ENCODE data around the gene SOX6.

The SOX6 gene

DNA sequence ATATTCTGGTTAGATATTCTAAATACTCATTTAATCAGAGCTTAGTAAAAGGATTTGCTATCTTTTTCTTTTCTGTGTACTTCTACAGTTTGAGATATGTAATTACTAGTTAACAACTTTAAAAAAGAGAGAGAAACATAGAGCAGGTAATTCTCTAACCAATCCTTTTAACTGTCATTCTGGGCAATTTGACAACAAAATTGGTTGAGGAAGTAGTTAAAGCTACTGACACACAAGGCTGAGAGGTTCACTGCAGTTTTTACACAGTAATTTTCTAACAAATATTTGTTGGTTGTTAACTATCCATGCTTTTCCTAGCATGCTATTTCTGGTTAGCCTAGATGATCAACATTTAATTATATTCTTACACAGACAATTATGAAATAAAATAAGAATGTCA, 3.6 kb downstream of the SOX6 start:
- DNase-seq, result no peak
- Mint-ChIP-seq H3K27ac (no peak overlapping the region), H3K36me3 (ENCODE audit: low read depth) (no peaks in the 10 kb centered on the region), H3K4me1 (ENCODE audit: low read depth) (no peaks in the 10 kb centered on the region), H3K4me3 (no peak overlapping the region), H3K27me3 (no peaks in the 10 kb centered on the region), H3K9me3 (no peaks in the 10 kb centered on the region)

- no peak overlapping the region for H3K27ac Mint-ChIP-seq
- no peaks in the 10 kb centered on the region for H3K9me3 Mint-ChIP-seq
- no peaks in the 10 kb centered on the region for H3K4me1 Mint-ChIP-seq (ENCODE audit: low read depth)
- H3K27me3 Mint-ChIP-seq, result no peaks in the 10 kb centered on the region
- no peak overlapping the region for H3K4me3 Mint-ChIP-seq
- DNase-seq, result no peak
- H3K36me3 Mint-ChIP-seq (ENCODE audit: low read depth), result no peaks in the 10 kb centered on the region
Observed at GRCh38 chr11:16350125-16350524, 6.2 kb downstream of the SOX6 start.

DNA sequence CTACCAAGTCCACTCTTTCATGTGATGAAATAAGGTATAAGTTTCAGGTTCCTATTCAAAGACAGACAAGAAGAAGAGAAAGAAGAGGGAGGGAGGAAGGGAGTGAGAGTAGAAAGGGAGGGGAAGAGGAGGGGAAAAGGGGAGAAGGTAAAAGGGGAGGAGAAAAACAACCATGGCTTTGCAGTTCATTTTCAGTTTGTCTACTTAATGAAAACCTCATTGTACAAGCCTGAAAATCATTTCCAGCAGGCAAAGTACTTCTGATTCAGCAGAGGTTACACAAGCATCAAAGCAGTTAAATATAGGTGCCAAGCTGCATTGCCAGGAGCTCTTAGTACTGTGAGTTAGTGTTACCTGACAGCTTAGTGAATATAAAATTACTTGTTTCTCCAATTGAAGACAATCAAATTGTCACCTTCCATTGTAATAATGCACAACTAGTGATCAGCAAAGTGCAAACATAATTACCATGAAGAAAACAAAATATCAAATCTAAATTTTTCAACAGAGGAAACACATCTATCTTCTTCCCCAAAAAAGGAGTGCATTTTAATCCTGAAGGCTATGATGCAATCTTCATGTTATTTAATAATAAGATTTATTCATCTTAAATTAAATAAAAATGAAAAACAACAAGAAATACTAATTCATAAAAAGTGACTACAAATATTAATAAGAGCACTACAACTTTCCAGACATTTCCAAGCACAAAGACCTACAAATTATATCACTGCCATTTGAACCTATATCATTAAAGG, 8.2 kb downstream of the SOX6 start:
- Mint-ChIP-seq H3K4me1 (ENCODE audit: low read depth) (no peaks in the 10 kb centered on the region), H3K27ac (no peak overlapping the region), H3K4me3 (no peak overlapping the region), H3K36me3 (ENCODE audit: low read depth) (no peaks in the 10 kb centered on the region), H3K9me3 (peaks cover 2% of the 10 kb centered on the region), H3K27me3 (no peaks in the 10 kb centered on the region)
- no peak for DNase-seq

DNA sequence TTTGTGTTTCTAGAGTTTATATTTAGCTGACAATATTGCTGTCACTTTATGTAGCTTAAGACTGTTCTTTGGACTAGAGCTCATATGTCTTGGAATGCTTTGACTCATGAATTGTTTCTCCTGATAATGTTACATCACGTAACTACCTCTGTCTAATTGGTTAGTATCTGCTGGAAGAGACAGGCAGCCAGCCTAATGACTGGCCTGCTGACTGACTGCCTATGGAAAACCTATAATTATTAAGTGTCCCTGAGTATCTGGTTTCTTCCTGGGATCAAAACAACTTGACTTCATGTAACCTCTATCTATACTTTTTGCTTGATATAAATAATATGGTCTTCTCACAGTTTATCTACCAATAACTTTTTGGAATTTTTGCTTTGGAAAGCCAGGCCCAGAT, 9.4 kb downstream of the SOX6 start:
- Mint-ChIP-seq H3K9me3 (peaks cover 2% of the 10 kb centered on the region), H3K27me3 (no peaks in the 10 kb centered on the region), H3K27ac (no peak overlapping the region), H3K4me1 (ENCODE audit: low read depth) (no peaks in the 10 kb centered on the region), H3K36me3 (ENCODE audit: low read depth) (no peaks in the 10 kb centered on the region), H3K4me3 (no peak overlapping the region)
- DNase-seq, result no peak

GRCh38 chr11:16341853-16342252, 14.5 kb downstream of the SOX6 start:
- H3K4me1 Mint-ChIP-seq (ENCODE audit: low read depth), result no peaks in the 10 kb centered on the region
- H3K4me3 Mint-ChIP-seq, result no peak overlapping the region
- H3K36me3 Mint-ChIP-seq (ENCODE audit: low read depth), result no peaks in the 10 kb centered on the region
- no peak overlapping the region for H3K27ac Mint-ChIP-seq
- no peaks in the 10 kb centered on the region for H3K27me3 Mint-ChIP-seq
- no peak for DNase-seq
- H3K9me3 Mint-ChIP-seq, result peaks cover 4% of the 10 kb centered on the region

GRCh38 chr11:16338393-16338792, 18.0 kb downstream of the SOX6 start:
- H3K36me3 Mint-ChIP-seq (ENCODE audit: low read depth), result no peaks in the 10 kb centered on the region
- no peaks in the 10 kb centered on the region for H3K27me3 Mint-ChIP-seq
- no peaks in the 10 kb centered on the region for H3K4me1 Mint-ChIP-seq (ENCODE audit: low read depth)
- no peak overlapping the region for H3K4me3 Mint-ChIP-seq
- peaks cover 2% of the 10 kb centered on the region for H3K9me3 Mint-ChIP-seq
- no peak overlapping the region for H3K27ac Mint-ChIP-seq
- no peak for DNase-seq

GRCh38 chr11:16337421-16338213, 18.7 kb downstream of the SOX6 start:
- H3K27me3 Mint-ChIP-seq, result no peaks in the 10 kb centered on the region
- no peaks in the 10 kb centered on the region for H3K4me1 Mint-ChIP-seq (ENCODE audit: low read depth)
- H3K27ac Mint-ChIP-seq, result no peak overlapping the region
- no peak for DNase-seq
- H3K9me3 Mint-ChIP-seq, result peaks cover 2% of the 10 kb centered on the region
- no peak overlapping the region for H3K4me3 Mint-ChIP-seq
- H3K36me3 Mint-ChIP-seq (ENCODE audit: low read depth), result no peaks in the 10 kb centered on the region

GRCh38 chr11:16336721-16337120, 19.6 kb downstream of the SOX6 start:
- H3K4me1 Mint-ChIP-seq (ENCODE audit: low read depth), result no peaks in the 10 kb centered on the region
- H3K4me3 Mint-ChIP-seq, result no peak overlapping the region
- H3K9me3 Mint-ChIP-seq, result peaks cover 2% of the 10 kb centered on the region
- H3K36me3 Mint-ChIP-seq (ENCODE audit: low read depth), result no peaks in the 10 kb centered on the region
- H3K27me3 Mint-ChIP-seq, result no peaks in the 10 kb centered on the region
- H3K27ac Mint-ChIP-seq, result no peak overlapping the region
- no peak for DNase-seq

- H3K9me3 Mint-ChIP-seq, result peaks cover 2% of the 10 kb centered on the region
Observed at GRCh38 chr11:16336204-16336603, 20.1 kb downstream of the SOX6 start.

GRCh38 chr11:16335236-16335962, 20.9 kb downstream of the SOX6 start:
- Mint-ChIP-seq H3K4me3 (no peak overlapping the region), H3K4me1 (ENCODE audit: low read depth) (no peaks in the 10 kb centered on the region), H3K27me3 (no peaks in the 10 kb centered on the region), H3K27ac (no peak overlapping the region), H3K9me3 (peaks cover 2% of the 10 kb centered on the region), H3K36me3 (ENCODE audit: low read depth) (no peaks in the 10 kb centered on the region)
- no peak for DNase-seq

More at GRCh38 chr11:16336204-16336603, 20.1 kb downstream of the SOX6 start:
- Mint-ChIP-seq H3K4me3 (no peak overlapping the region), H3K27ac (no peak overlapping the region), H3K27me3 (no peaks in the 10 kb centered on the region), H3K4me1 (ENCODE audit: low read depth) (no peaks in the 10 kb centered on the region), H3K36me3 (ENCODE audit: low read depth) (no peaks in the 10 kb centered on the region)
- no peak for DNase-seq

- no peaks in the 10 kb centered on the region for H3K36me3 Mint-ChIP-seq (ENCODE audit: low read depth)
- H3K4me3 Mint-ChIP-seq, result no peak overlapping the region
- no peaks in the 10 kb centered on the region for H3K27me3 Mint-ChIP-seq
- no peaks in the 10 kb centered on the region for H3K4me1 Mint-ChIP-seq (ENCODE audit: low read depth)
- DNase-seq, result no peak
- peaks cover 3% of the 10 kb centered on the region for H3K9me3 Mint-ChIP-seq
- H3K27ac Mint-ChIP-seq, result no peak overlapping the region
Observed at GRCh38 chr11:16326679-16327297, 29.6 kb downstream of the SOX6 start.

- Mint-ChIP-seq H3K9me3 (peaks cover 3% of the 10 kb centered on the region), H3K27me3 (no peaks in the 10 kb centered on the region), H3K27ac (no peak overlapping the region), H3K4me1 (ENCODE audit: low read depth) (no peaks in the 10 kb centered on the region), H3K36me3 (ENCODE audit: low read depth) (no peaks in the 10 kb centered on the region), H3K4me3 (no peak overlapping the region)
- DNase-seq, result no peak
Observed at GRCh38 chr11:16322190-16322589, 34.2 kb downstream of the SOX6 start.

DNA sequence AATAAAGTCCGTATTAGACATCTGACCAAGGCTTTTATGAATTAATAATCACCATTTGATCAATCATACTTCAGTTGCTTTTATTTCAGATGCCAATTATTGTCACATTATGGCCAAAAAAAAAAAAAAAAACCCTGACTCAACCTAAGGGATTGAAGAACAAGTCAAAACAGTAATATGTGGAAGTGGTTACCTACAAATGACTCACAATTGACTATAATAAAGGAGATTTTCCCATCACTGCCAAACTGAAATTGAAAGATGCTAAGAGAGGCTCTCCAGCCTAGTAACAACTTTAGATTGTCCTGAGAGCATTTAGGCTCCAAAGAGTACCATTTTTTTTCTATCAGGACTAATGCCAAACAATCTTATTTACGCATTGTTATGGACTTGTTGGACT, 35.2 kb downstream of the SOX6 start:
- Mint-ChIP-seq H3K4me3 (no peak overlapping the region), H3K27ac (no peak overlapping the region), H3K9me3 (no peaks in the 10 kb centered on the region), H3K4me1 (ENCODE audit: low read depth) (no peaks in the 10 kb centered on the region), H3K36me3 (ENCODE audit: low read depth) (no peaks in the 10 kb centered on the region), H3K27me3 (no peaks in the 10 kb centered on the region)
- DNase-seq, result no peak

DNA sequence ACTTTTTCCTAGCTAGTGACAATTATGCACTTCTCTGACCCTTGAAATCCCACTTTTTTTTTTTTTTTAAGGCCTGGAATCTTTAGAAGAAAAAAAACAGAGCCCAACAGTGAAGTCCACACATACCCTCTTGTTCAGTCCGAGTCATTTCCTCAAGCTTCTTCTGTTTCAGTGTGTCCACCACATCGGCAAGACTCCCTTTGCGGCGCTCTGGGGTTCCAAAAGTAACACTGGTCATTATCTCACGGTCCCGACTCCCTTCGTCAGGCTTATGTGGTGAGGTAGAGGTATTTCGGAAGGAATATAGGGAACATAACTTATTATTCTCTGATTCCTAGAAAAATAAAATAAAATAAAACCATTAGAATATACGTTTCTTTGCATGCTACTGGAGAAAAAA, 38.0 kb downstream of the SOX6 start:
- Mint-ChIP-seq H3K4me3 (no peak overlapping the region), H3K27me3 (no peaks in the 10 kb centered on the region), H3K27ac (no peak overlapping the region), H3K9me3 (no peaks in the 10 kb centered on the region), H3K36me3 (ENCODE audit: low read depth) (no peaks in the 10 kb centered on the region), H3K4me1 (ENCODE audit: low read depth) (no peaks in the 10 kb centered on the region)
- no peak for DNase-seq
